K562 (cell line): Measurements from ENCODE around the gene RARG. TPM values are rescaled to one million over a fixed set of nuclear protein-coding genes. Genes with fewer than 3 reads are reported as not detected.

ENCODE experiments used
- CBFA2T2 ChIP-seq: fragments of 450-650 bp; conservative IDR thresholded peaks from 2 replicates; pipeline ENCODE4 v1.6.1; 2017; ENCODE audit warnings: mild to moderate bottlenecking
- CBX5 ChIP-seq: IDR thresholded peaks from 2 replicates; pipeline ENCODE4 v1.6.1; 2014; ENCODE audit warnings: low read depth, borderline replicate concordance
- CBX8 ChIP-seq: fragments of 200-600 bp; sonication (generic); IDR thresholded peaks from 2 replicates; pipeline ENCODE4 v1.6.1; 2012; ENCODE audit warnings: borderline replicate concordance, mixed run types, low read depth, mild to moderate bottlenecking, moderate library complexity, mixed read lengths, low read length, control low read depth, inconsistent platforms; ENCODE audit not compliant: poor library complexity, severe bottlenecking; ENCODE audit errors: extremely low read depth
- GATA2 ChIP-seq: sonication (generic); formaldehyde crosslinking; IDR thresholded peaks from 2 replicates; pipeline ENCODE4 v1.4.0; 2020; ENCODE audit warnings: mild to moderate bottlenecking, missing genetic modification reagents
- KLF16 ChIP-seq: IDR thresholded peaks from 2 replicates; pipeline ENCODE4 v1.6.1; 2016; ENCODE audit warnings: antibody characterized with exemption
- NFIX ChIP-seq: fragments of 250-450 bp; sonication (Bioruptor Pico); IDR thresholded peaks from 2 replicates; pipeline ENCODE4 v1.4.0; 2020; ENCODE audit warnings: low read depth, mild to moderate bottlenecking, moderate library complexity
- RBBP5 ChIP-seq: fragments of 200-600 bp; sonication (generic); IDR thresholded peaks from 2 replicates; pipeline ENCODE4 v1.6.1; 2012; ENCODE audit warnings: borderline replicate concordance, mild to moderate bottlenecking, low read length, control low read depth, inconsistent platforms; ENCODE audit not compliant: insufficient read depth, poor library complexity, severe bottlenecking
- RNF2 ChIP-seq: sonication (generic); IDR thresholded peaks from 2 replicates; pipeline ENCODE4 v1.6.1; 2016
- TARDBP ChIP-seq: fragments of 450-650 bp; IDR thresholded peaks from 2 replicates; pipeline ENCODE4 v1.6.1; 2016
- ZBTB11 ChIP-seq, 3 experiments: fragments of 200-800 bp in 1 of 3; fragments of 250-450 bp in 1 of 3; fragments of 450-650 bp in 1 of 3; sonication (Bioruptor Pico) in 1 of 3; sonication (Bioruptor generic) in 1 of 3; formaldehyde crosslinking in 1 of 3; IDR thresholded peaks; 2 replicates each; pipeline versions ENCODE4 v1.6.1 to v1.8.0; 2016 to 2022; ENCODE audit warnings: mild to moderate bottlenecking in 2 of 3, missing genetic modification characterization in 2 of 3, missing compliant biosample characterization in 1 of 3, moderate library complexity in 1 of 3
- ZBTB40 ChIP-seq, 2 experiments: fragments of 450-650 bp in 1 of 2; sonication (generic) in 1 of 2; formaldehyde crosslinking in 1 of 2; IDR thresholded peaks; 2 replicates each; pipeline versions ENCODE4 v1.7.1 to v1.9.0; 2016 to 2022; ENCODE audit warnings: inconsistent platforms in 1 of 2, mild to moderate bottlenecking in 1 of 2, missing genetic modification reagents in 1 of 2
- ZNF23 ChIP-seq: fragments of 250-450 bp; sonication (Bioruptor Pico); IDR thresholded peaks from 2 replicates; pipeline ENCODE4 v1.4.0; 2020; ENCODE audit warnings: mild to moderate bottlenecking
- ZNF707 ChIP-seq: fragments of 250-450 bp; sonication (Bioruptor Pico); conservative IDR thresholded peaks from 2 replicates; pipeline ENCODE4 v1.8.0; 2022; ENCODE audit warnings: inconsistent platforms, mild to moderate bottlenecking, moderate library complexity
- polyA plus RNA-seq, 8 experiments: library from polyadenylated mRNA; depleted of rRNA in 4 of 8; stranded (reverse) in 5 of 8; unstranded in 3 of 8; fragments of >200 nt; fragmentation: Nextera tagmentation in 2 of 8; fragmentation: Illumina TruSeq in 1 of 8; extraction: Ambion mirVana in 2 of 8; extraction: Trizol in 1 of 8; gene quantifications; 2 replicates each; pipeline versions ENCODE4 v1.2.1 to v1.2.3, GENCODE V29; 2011 to 2014; ENCODE audit warnings: inconsistent platforms in 1 of 8, missing spikeins in 1 of 8
- total RNA-seq, 7 experiments: library from RNA; depleted of rRNA in 6 of 7; stranded (reverse); fragments of >200 nt in 6 of 7; fragmentation: Illumina TruSeq in 2 of 7; extraction: Trizol in 2 of 7; gene quantifications; 2 replicates each; pipeline versions ENCODE4 v1.2.1 to v1.2.3, GENCODE V29; 2011 to 2021; ENCODE audit warnings: low replicate concordance in 1 of 7
- TF ChIP-seq, protein P1 (sequence below): fragments of 450-650 bp; conservative IDR thresholded peaks from 2 replicates; pipeline ENCODE4 v1.6.1; 2016; ENCODE audit warnings: missing genetic modification characterization, low read depth, mild to moderate bottlenecking, missing compliant biosample characterization, moderate library complexity

The RARG gene
- total and polyA plus RNA-seq, 9 of the 15 experiments (the other 6 are each of a cell fraction or from before 2014, with no cell fraction given) = 0.18 to 7.6 (median 3.8) TPM

DNA sequence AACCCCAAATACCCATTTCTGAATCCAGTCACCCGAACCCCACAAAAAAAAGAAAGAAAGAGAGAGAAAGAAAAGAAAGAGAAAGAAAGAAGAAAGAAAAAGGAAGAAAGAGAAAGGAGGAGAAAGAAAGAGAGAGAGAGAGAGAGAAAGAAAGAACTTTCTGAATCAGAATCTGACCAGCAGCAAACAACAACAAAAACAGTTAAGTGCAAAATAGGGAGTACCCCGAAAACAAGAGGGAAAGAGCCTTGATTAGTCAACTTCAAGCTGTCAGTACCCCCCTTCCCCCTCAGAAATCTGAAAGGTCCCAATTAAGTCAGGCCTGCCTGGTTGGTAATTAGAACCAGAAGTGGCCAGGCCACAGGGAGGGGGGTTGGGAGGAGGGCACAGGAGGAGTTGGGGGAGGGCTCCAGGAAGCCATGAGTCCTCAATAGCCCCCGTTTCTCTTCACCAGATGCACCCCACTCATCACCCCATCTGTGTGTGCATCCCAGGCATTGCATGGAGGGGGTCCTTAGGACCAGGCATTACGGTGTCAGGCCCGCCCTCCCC is 9.8 kb downstream of the RARG start (continued):
- TF ChIP-seq ZBTB40 (IDR thresholded peaks at IDR 0.05) (peak; percentile 70), ZBTB40 (CRISPR knock-in tag; IDR thresholded peaks at IDR 0.05) (no peak), RNF2 (no peak), ZNF707 (no peak), TARDBP (no peak), KLF16 (no peak), GATA2 (CRISPR knock-in tag) (no peak), ZNF23 (no peak), ZBTB11 (CRISPR knock-in tag; IDR thresholded peaks at IDR 0.05) (no peak), CBX8 (no peak), CBFA2T2 (no peak), NFIX (no peak), CBX5 (no peak), RBBP5 (no peak)
- TF ChIP-seq, protein P1, sequence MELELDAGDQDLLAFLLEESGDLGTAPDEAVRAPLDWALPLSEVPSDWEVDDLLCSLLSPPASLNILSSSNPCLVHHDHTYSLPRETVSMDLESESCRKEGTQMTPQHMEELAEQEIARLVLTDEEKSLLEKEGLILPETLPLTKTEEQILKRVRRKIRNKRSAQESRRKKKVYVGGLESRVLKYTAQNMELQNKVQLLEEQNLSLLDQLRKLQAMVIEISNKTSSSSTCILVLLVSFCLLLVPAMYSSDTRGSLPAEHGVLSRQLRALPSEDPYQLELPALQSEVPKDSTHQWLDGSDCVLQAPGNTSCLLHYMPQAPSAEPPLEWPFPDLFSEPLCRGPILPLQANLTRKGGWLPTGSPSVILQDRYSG (tag) = no peak
